ENCODE measurements around the gene POC1B. TPM values are rescaled to one million over a fixed set of nuclear protein-coding genes. Genes with fewer than 3 reads are reported as not detected.

The POC1B gene
- total RNA-seq, 4 donors from 2014 or later, result 22.7 to 38.7 (median 25.1) TPM

DNA sequence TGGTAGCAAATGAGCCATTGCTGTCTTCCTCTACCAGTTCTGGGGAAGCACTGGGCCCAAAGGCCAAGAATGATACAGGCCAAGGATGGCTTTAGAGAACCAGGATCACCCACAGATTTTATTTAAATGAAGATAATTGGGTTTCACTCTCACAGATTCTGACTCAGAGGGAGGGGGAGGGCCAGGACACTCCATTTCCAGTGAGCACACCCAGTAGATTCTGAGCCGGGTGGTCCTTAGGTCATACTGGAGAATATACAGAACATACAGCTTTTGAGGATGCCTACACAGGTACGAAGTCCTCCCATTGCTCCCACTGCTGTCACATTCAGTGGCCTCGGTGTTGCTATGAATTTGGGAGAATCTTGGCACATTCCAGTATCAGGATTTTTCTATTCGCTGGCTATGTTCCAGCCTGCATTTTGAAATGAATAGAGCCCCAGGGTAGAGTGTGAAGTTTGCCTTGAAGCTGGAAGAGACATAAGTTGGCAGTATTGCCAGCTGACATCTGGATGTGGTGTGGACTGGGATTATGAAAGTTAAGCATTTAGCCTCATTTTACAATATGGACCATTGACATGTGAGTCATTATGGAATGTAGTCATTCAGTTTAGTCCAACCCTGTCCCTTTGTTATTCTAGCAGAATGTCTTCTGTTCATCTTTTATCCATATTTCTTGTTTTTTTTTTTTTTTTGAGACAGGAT lies 45.8 kb upstream of the POC1B start:
- H3K9me3 ChIP-seq, result no peaks in the 10 kb centered on the region
- 86 to 88% methylated on average over 4 of the region's 4 CpGs for WGBS, 2 donors
- DNase-seq (ENCODE audit: low spot score in 2 of 2), result no peak
- H3K27me3 ChIP-seq, result no peaks in the 10 kb centered on the region
- TF ChIP-seq, protein P1, sequence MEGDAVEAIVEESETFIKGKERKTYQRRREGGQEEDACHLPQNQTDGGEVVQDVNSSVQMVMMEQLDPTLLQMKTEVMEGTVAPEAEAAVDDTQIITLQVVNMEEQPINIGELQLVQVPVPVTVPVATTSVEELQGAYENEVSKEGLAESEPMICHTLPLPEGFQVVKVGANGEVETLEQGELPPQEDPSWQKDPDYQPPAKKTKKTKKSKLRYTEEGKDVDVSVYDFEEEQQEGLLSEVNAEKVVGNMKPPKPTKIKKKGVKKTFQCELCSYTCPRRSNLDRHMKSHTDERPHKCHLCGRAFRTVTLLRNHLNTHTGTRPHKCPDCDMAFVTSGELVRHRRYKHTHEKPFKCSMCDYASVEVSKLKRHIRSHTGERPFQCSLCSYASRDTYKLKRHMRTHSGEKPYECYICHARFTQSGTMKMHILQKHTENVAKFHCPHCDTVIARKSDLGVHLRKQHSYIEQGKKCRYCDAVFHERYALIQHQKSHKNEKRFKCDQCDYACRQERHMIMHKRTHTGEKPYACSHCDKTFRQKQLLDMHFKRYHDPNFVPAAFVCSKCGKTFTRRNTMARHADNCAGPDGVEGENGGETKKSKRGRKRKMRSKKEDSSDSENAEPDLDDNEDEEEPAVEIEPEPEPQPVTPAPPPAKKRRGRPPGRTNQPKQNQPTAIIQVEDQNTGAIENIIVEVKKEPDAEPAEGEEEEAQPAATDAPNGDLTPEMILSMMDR (IDR thresholded peaks at IDR 0.05), result no peak
- TF ChIP-seq EP300 (IDR thresholded peaks at IDR 0.05) (no peak), POLR2A (IDR thresholded peaks at IDR 0.05) (no peak)
- H3K4me1 ChIP-seq, result peaks cover 0 to 9% (median 0%) of the 10 kb centered on the region in 4 donors
- H3K27ac ChIP-seq, result no peak overlapping the region
- no peaks in the 10 kb centered on the region for H3K36me3 ChIP-seq
- H3K4me3 ChIP-seq, result no peak overlapping the region

DNA sequence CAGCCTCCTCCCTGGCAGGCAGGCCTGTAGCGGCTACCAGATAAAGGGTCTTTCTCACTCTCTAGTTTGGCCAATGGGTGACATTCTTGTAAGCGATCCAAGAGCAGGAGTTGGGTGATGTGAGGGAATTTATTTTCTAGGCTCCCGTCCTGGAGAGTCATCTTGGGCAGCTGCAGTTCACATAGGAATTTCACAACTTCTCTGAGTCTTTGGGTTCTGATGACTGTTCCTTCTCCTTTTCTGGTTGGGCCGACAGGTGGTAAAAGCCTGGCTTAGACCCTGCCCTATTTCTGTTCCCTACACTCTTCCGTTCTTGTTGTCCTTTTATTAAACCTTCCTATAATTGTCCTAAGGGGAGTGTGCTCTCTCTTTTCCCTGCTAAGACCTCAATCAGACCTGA lies 42.6 kb upstream of the POC1B start:
- H3K4me3 ChIP-seq, result no peak overlapping the region
- H3K4me1 ChIP-seq, result no peaks in the 10 kb centered on the region
- DNase-seq (ENCODE audit: low spot score in 2 of 2), result no peak
- H3K27ac ChIP-seq, result no peak overlapping the region
- H3K9me3 ChIP-seq, result no peaks in the 10 kb centered on the region
- WGBS, 2 donors, result 79 to 82% methylated on average over 5 of the region's 5 CpGs
- no peak for TF ChIP-seq EP300 (IDR thresholded peaks at IDR 0.05)
- TF ChIP-seq, protein P1 (IDR thresholded peaks at IDR 0.05), result no peak
- no peak for TF ChIP-seq POLR2A (IDR thresholded peaks at IDR 0.05)
- no peaks in the 10 kb centered on the region for H3K27me3 ChIP-seq
- H3K36me3 ChIP-seq, result no peaks in the 10 kb centered on the region

DNA sequence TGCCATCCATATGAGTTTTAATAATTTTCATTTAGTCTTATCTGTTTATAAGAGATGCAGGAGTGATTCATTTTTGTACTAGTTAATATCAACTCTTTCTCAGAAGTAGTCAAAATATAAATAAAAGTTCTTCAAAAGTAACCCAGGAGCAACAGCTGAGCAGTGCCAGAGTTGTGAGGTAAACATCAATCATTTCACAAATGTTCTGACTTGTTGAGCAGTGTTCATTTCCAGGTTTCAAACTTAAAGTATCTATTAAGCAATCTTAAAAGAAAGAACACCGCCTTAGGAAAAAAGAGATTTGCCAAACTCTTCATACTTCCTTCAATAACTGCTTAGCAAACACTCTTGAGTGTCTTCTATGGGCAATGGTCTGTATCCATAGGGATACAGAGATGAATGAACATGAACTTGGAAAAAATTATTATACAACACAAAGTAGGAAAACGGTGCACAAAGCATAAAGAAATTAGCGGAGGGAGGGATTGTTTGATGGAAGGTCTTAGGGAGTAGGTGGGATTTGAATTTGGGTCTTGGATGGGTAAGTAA lies 41.9 kb upstream of the POC1B start:
- H3K27me3 ChIP-seq, result no peaks in the 10 kb centered on the region
- TF ChIP-seq, protein P1 (IDR thresholded peaks at IDR 0.05), result no peak
- TF ChIP-seq POLR2A (IDR thresholded peaks at IDR 0.05), result no peak
- TF ChIP-seq EP300 (IDR thresholded peaks at IDR 0.05), result no peak

GRCh38 chr12:89566615-89567014 lies 40.8 kb upstream of the POC1B start:
- no peaks in the 10 kb centered on the region for H3K27me3 ChIP-seq
- no peak overlapping the region for H3K27ac ChIP-seq
- no peaks in the 10 kb centered on the region for H3K4me1 ChIP-seq
- no peaks in the 10 kb centered on the region for H3K36me3 ChIP-seq
- TF ChIP-seq, protein P1 (IDR thresholded peaks at IDR 0.05), result no peak
- no peak overlapping the region for H3K4me3 ChIP-seq
- no peaks in the 10 kb centered on the region for H3K9me3 ChIP-seq
- DNase-seq (ENCODE audit: low spot score in 2 of 2), result no peak

More for the DNA sequence above, 41.9 kb upstream of the POC1B start:
- WGBS, 2 donors, result 88 to 93% methylated on average over 3 of the region's 3 CpGs
- Histone ChIP-seq H3K36me3 (no peaks in the 10 kb centered on the region), H3K4me3 (no peak overlapping the region), H3K9me3 (no peaks in the 10 kb centered on the region), H3K4me1 (no peaks in the 10 kb centered on the region), H3K27ac (no peak overlapping the region)
- no peak for DNase-seq (ENCODE audit: low spot score in 2 of 2)

DNA sequence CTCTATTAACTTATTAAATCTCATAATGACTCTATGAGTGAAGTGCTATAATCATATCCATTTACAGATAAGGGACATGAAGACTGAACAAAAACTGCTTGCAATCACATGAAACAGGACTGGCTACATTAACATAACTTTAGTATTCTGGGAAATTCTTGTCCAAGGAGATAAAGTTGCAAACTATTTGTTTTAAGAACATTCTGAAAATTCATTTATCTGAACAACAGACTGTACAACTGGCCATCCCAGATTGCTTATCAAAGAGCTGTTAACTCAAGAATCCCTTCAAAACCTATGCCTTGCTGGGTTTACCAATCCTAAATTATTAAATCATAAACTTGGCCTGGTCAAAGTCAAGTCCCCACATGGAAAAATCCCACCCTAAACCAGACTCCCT lies 39.2 kb upstream of the POC1B start:
- H3K27ac ChIP-seq, result no peak overlapping the region
- H3K9me3 ChIP-seq, result no peaks in the 10 kb centered on the region
- H3K4me3 ChIP-seq, result no peak overlapping the region
- no peak for TF ChIP-seq POLR2A (IDR thresholded peaks at IDR 0.05)
- TF ChIP-seq EP300 (IDR thresholded peaks at IDR 0.05), result no peak
- TF ChIP-seq, protein P1 (IDR thresholded peaks at IDR 0.05), result no peak
- DNase-seq (ENCODE audit: low spot score in 2 of 2), result no peak
- H3K4me1 ChIP-seq, result no peaks in the 10 kb centered on the region
- no peaks in the 10 kb centered on the region for H3K27me3 ChIP-seq
- no peaks in the 10 kb centered on the region for H3K36me3 ChIP-seq
